ENCODE measurements around the gene ODC1.

The ODC1 gene

DNA sequence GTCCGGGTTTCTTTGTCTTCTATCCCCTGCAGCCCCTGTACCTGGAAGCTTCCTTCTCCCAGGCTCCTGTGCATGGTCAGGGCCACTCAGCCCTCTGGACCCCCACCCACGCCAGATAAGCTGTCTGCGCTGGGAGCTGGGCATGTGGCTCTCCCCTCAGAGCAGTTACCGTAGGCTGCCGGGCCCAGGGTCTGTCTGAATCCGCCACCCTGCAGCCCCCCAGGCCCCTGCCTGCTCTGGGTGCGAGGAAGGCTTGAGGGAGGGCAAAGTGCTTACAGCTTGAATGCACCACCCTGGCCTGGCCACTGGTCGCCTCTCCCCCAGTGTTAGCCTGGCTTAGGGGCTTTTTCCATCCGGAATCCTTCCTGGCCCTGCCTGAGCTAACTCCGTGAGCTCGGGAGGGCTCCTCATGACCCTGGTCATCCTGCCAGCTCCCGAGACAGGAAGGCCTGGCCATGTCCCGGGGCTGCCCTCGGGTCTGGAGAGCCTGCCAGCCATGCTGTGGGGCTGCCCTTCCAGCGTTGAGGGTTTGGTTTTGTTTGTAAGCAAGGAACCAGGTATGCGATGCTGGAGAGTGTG is 50.7 kb downstream of the ODC1 start:
- no peak for DNase-seq

DNA sequence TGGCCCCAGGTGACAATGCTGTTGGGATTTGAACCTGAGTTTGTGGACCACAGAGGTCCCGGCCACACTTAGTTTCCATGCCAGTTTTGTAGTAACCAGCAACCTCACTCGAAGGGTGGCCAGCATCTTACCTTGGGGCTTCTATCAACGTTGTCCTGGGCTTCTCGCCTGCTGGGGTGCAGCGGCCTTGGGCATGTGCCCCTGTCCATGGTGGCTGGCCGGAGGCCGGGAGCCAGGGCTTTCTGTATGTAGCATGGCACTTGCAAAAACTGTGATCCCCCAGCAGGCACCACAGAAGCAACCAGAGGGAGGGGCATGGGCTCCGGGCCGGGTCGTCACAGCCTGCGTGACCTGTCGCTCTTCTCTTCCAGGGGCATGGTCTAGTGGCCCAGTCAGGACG is 51.7 kb downstream of the ODC1 start:
- DNase-seq, result no peak

DNA sequence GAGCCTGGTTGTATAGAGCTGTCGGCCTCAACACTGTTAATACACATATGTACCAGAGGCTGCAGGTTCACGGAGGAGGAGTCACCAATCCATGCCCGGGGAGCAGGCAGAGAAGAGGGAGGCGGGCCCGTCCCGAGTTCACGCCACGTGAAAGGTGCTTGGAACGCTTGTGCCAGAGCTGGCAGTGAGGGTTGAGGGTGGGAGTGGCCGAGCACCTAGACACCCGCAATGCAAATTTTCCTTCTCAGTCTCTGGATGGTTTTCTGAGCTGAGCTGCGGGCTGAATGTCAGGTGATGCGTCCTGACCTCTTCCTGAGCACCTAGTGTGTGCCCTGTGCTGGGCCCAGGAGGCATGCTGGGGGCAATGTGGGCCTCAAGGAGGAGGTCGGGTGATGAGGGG is 52.2 kb downstream of the ODC1 start:
- DNase-seq, result no peak

DNA sequence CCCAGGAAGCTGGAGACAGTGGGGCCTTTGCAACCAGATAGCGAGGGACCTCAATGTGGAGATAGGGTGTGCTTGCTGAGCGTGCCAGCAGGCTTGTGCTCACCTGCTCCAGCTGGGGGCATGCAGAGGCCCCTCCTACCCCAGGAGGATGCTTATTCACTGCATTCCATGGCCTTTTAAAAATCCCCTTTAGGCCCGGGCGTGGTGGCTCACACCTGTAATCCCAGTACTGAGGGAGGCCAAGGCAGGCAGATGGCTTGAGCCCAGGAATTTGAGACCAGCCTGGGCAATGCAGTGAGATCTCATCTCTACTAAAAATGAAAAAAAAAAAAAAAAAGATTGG is 54.5 kb downstream of the ODC1 start:
- DNase-seq, result no peak

DNA sequence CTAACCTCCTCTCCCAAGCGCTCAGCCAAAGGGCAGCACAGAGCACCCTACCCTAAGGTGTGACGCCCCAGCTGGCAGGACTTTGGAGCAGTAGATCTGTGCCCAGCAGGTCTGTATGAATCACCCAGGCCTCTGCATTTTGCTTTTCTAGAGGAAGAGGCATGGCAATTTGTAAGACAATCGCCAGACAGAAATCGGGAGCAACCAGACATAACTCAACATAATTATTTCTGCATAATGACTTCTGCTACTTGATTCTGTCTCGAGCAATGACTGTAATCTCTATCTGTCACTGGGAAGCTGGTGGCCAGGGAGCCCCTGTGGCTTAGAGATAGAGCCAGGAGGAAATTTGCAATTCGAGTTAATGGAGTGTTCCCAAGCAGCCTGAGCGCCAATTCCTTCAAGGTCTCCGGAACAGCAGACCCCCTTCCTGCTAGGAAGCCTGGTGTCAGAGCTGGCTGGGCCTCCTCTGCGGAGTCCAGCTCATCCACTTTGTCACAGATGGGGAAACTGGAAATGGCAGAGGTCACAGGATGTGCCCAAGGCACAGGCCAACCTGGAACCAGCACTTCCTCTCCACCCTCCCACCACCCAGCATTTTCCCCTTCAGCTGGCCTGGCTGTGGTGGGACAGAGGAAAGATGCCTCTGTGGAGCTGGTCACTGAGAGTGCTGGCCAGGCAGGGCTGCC is 55.0 kb downstream of the ODC1 start:
- DNase-seq, result no peak

DNA sequence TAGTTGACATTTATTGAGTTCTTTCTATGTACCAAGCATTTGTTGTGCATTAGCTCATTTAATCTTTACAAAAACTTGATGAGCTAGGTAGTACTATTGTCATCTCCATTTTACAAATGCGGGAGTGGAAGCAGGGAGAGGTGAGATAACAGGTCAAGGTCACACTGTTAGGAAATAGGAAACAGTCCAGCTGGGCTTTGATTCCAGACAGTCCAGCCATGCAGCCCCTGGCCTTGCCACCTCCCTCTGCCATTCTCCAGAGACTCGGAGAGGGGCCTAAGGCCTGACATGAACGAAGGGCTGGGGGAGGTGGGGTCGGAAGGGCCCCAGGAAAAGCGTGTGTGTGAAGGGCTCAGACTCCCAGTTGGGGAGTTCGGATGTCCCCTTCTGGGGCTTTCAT is 55.6 kb downstream of the ODC1 start:
- DNase-seq, result no peak

DNA sequence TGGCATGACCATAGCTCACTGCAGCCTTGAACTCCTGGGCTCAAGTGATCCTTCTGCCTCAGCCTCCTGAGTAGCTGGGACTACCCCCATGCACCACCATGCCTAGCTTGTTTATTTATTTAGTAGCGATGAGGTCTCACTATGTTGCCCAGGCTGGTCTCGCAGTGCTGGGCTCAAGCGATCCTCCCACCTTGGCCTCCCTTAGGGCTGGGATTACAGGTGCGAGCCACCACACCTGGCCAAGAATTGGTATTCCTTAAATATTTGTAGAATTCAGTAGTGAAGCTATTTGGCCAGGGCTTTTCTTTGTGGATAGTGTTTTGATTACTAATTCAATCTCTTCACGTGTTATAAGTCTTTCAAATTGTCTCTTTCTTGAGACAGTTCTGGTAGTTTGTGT is 56.0 kb downstream of the ODC1 start:
- DNase-seq, result no peak

DNA sequence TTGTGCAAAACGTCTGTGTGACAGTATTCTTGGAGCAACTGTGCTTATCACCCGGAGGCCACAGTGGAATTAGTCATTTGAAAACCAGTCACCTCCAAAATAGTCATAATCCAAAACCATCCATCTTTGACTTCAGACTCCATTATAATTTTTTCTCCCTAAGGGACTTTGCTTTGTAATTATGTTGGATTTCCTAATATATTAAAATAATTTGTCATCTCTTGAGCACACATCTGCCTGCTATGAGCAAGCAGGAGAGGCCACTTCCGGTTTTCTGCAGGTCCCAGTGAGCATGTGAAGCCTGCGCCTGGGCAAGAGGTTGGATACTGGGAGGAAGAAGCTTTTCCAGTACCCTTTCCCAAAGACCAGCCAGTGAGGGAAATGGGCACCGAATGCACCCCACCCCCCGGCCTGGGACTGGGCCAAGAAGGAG is 57.7 kb downstream of the ODC1 start:
- DNase-seq, result no peak
